Dendritic cell treated with granulocyte-macrophage colony-stimulating factor and Interleukin-4, amounts not matched to agents 40 ng/mL and 50 ng/mL, for 4 days (primary cell): Measurements from ENCODE around the gene NEK10.

ENCODE experiments used
- H3K27ac Mint-ChIP-seq: one replicate; pipeline ENCODE4 v1.8.0; 2022; ENCODE audit warnings: mild to moderate bottlenecking, mixed read lengths
- H3K27me3 Mint-ChIP-seq: one replicate; pipeline ENCODE4 v1.8.0; 2022; ENCODE audit warnings: mild to moderate bottlenecking, mixed read lengths
- H3K36me3 Mint-ChIP-seq: one replicate; pipeline ENCODE4 v1.8.0; 2022; ENCODE audit warnings: low read depth, mixed read lengths
- H3K4me1 Mint-ChIP-seq: one replicate; pipeline ENCODE4 v1.8.0; 2022; ENCODE audit warnings: low read depth, mixed read lengths
- H3K4me3 Mint-ChIP-seq: one replicate; pipeline ENCODE4 v1.8.0; 2022; ENCODE audit warnings: mild to moderate bottlenecking, moderate library complexity, mixed read lengths
- H3K9me3 Mint-ChIP-seq: one replicate; pipeline ENCODE4 v1.8.0; 2022; ENCODE audit warnings: mixed read lengths
- intact Hi-C: fragments of 100-400 bp; cut with micrococcal nuclease; formaldehyde crosslinking; loops from one replicate; pipeline ENCODE4 v1.15.0; 2022

The NEK10 gene

GRCh38 chr3:27093771-27094170, 275.4 kb downstream of the NEK10 start:
- Mint-ChIP-seq H3K36me3 (no peaks in the 10 kb centered on the region), H3K4me1 (no peaks in the 10 kb centered on the region), H3K27ac (no peak overlapping the region), H3K27me3 (peaks cover 11% of the 10 kb centered on the region), H3K9me3 (no peaks in the 10 kb centered on the region), H3K4me3 (no peak overlapping the region)
- intact Hi-C loops, result no loop called here

- no peaks in the 10 kb centered on the region for H3K9me3 Mint-ChIP-seq
- intact Hi-C loops, result no loop called here
- no peaks in the 10 kb centered on the region for H3K36me3 Mint-ChIP-seq
- no peak overlapping the region for H3K27ac Mint-ChIP-seq
- H3K27me3 Mint-ChIP-seq, result peaks cover 5% of the 10 kb centered on the region
- H3K4me1 Mint-ChIP-seq, result no peaks in the 10 kb centered on the region
- no peak overlapping the region for H3K4me3 Mint-ChIP-seq
Observed at GRCh38 chr3:27090275-27091041, 278.7 kb downstream of the NEK10 start.

- Mint-ChIP-seq H3K27ac (no peak overlapping the region), H3K9me3 (no peaks in the 10 kb centered on the region), H3K36me3 (no peaks in the 10 kb centered on the region), H3K4me3 (no peak overlapping the region), H3K4me1 (no peaks in the 10 kb centered on the region), H3K27me3 (peaks cover 5% of the 10 kb centered on the region)
- intact Hi-C loops, result no loop called here
Observed at GRCh38 chr3:27089645-27090044, 279.5 kb downstream of the NEK10 start.

- H3K9me3 Mint-ChIP-seq, result no peaks in the 10 kb centered on the region
- H3K4me1 Mint-ChIP-seq, result no peaks in the 10 kb centered on the region
- H3K27me3 Mint-ChIP-seq, result peaks cover 5% of the 10 kb centered on the region
- no peak overlapping the region for H3K4me3 Mint-ChIP-seq
- H3K27ac Mint-ChIP-seq, result no peak overlapping the region
- intact Hi-C loops, result no loop called here
- no peaks in the 10 kb centered on the region for H3K36me3 Mint-ChIP-seq
Observed at GRCh38 chr3:27089068-27089467, 280.1 kb downstream of the NEK10 start.

GRCh38 chr3:27085829-27086730, 283.1 kb downstream of the NEK10 start:
- Mint-ChIP-seq H3K4me1 (no peaks in the 10 kb centered on the region), H3K4me3 (no peak overlapping the region), H3K27ac (no peak overlapping the region), H3K9me3 (no peaks in the 10 kb centered on the region), H3K36me3 (no peaks in the 10 kb centered on the region), H3K27me3 (no peaks in the 10 kb centered on the region)
- intact Hi-C loops, result no loop called here

- Mint-ChIP-seq H3K27me3 (peaks cover 2% of the 10 kb centered on the region), H3K36me3 (no peaks in the 10 kb centered on the region), H3K27ac (no peak overlapping the region), H3K4me3 (no peak overlapping the region), H3K4me1 (no peaks in the 10 kb centered on the region), H3K9me3 (no peaks in the 10 kb centered on the region)
- intact Hi-C loops, result no loop called here
Observed at GRCh38 chr3:27081992-27082607, 287.1 kb downstream of the NEK10 start.

GRCh38 chr3:27081566-27081965, 287.6 kb downstream of the NEK10 start:
- Mint-ChIP-seq H3K36me3 (no peaks in the 10 kb centered on the region), H3K9me3 (no peaks in the 10 kb centered on the region), H3K4me3 (no peak overlapping the region), H3K27ac (no peak overlapping the region), H3K4me1 (no peaks in the 10 kb centered on the region), H3K27me3 (peaks cover 2% of the 10 kb centered on the region)
- intact Hi-C loops, result no loop called here

GRCh38 chr3:27080258-27080525, 289.0 kb downstream of the NEK10 start:
- Mint-ChIP-seq H3K9me3 (no peaks in the 10 kb centered on the region), H3K36me3 (no peaks in the 10 kb centered on the region), H3K27me3 (peaks cover 2% of the 10 kb centered on the region), H3K27ac (no peak overlapping the region), H3K4me3 (no peak overlapping the region), H3K4me1 (no peaks in the 10 kb centered on the region)
- intact Hi-C loops, result no loop called here

- Mint-ChIP-seq H3K4me1 (no peaks in the 10 kb centered on the region), H3K27me3 (peaks cover 2% of the 10 kb centered on the region)
Observed at GRCh38 chr3:27079427-27080257, 289.5 kb downstream of the NEK10 start.

GRCh38 chr3:27078246-27078913, 290.8 kb downstream of the NEK10 start:
- Mint-ChIP-seq H3K27ac (no peak overlapping the region), H3K27me3 (peaks cover 2% of the 10 kb centered on the region), H3K4me1 (no peaks in the 10 kb centered on the region), H3K36me3 (no peaks in the 10 kb centered on the region), H3K4me3 (no peak overlapping the region), H3K9me3 (no peaks in the 10 kb centered on the region)
- intact Hi-C loops, result no loop called here

More at GRCh38 chr3:27079427-27080257, 289.5 kb downstream of the NEK10 start:
- no peaks in the 10 kb centered on the region for H3K36me3 Mint-ChIP-seq
- H3K27ac Mint-ChIP-seq, result no peak overlapping the region
- H3K9me3 Mint-ChIP-seq, result no peaks in the 10 kb centered on the region
- intact Hi-C loops, result no loop called here
- no peak overlapping the region for H3K4me3 Mint-ChIP-seq

GRCh38 chr3:27076815-27077630, 292.2 kb downstream of the NEK10 start:
- intact Hi-C loops, result no loop called here
- no peak overlapping the region for H3K4me3 Mint-ChIP-seq
- H3K36me3 Mint-ChIP-seq, result no peaks in the 10 kb centered on the region
- H3K27me3 Mint-ChIP-seq, result peaks cover 2% of the 10 kb centered on the region
- H3K9me3 Mint-ChIP-seq, result no peaks in the 10 kb centered on the region
- no peak overlapping the region for H3K27ac Mint-ChIP-seq
- H3K4me1 Mint-ChIP-seq, result no peaks in the 10 kb centered on the region

GRCh38 chr3:27074914-27075313, 294.3 kb downstream of the NEK10 start:
- Mint-ChIP-seq H3K9me3 (no peaks in the 10 kb centered on the region), H3K4me3 (no peak overlapping the region)

GRCh38 chr3:27073912-27074311, 295.3 kb downstream of the NEK10 start:
- Mint-ChIP-seq H3K4me1 (no peaks in the 10 kb centered on the region), H3K27ac (no peak overlapping the region), H3K36me3 (no peaks in the 10 kb centered on the region), H3K4me3 (no peak overlapping the region), H3K27me3 (no peaks in the 10 kb centered on the region), H3K9me3 (no peaks in the 10 kb centered on the region)
- intact Hi-C loops, result no loop called here

More at GRCh38 chr3:27074914-27075313, 294.3 kb downstream of the NEK10 start:
- Mint-ChIP-seq H3K36me3 (no peaks in the 10 kb centered on the region), H3K4me1 (no peaks in the 10 kb centered on the region), H3K27me3 (peaks cover under 1% of the 10 kb centered on the region), H3K27ac (no peak overlapping the region)
- intact Hi-C loops, result no loop called here
